ENCODE measurements around the gene CBS. TPM values are rescaled to one million over a fixed set of nuclear protein-coding genes. Genes with fewer than 3 reads are reported as not detected.
"Not testable (repeated sequence)": the region's sequence is repeated elsewhere in the genome, so short reads cannot be mapped to it uniquely, and the experiment has no call there.

The CBS gene
- total and polyA plus RNA-seq, 2 donors (not counting 1 experiment from before 2014, with no cell fraction given): 0.15 to 2.0 TPM

DNA sequence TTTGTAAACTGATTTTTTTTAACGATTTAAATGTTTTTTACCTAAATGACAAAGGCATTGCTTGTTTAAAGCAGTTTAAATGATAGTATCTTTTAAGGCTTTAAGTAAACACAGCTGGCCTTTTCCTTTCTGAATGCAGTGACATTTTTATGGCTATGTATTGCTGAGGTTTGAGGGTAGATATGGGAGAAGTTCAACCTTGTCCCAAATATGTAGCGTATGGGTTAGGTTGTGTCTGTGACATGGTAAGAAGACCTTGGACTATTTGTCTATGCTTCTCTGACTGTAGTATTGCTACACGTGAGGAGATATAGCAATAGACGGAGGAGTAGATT is 68.8 kb downstream of the CBS start:
- Histone ChIP-seq H3K27me3 (replicated peaks in 1 of 4; ENCODE audit: control extremely low read depth in 1 of 4, control insufficient read depth in 3 of 4, insufficient read depth in 4 of 4, low read length in 3 of 4) (no peaks in the 10 kb centered on the region), H3K27ac (ENCODE audit: low read length in 2 of 2) (no peak overlapping the region), H3K36me3 (replicated peaks in 1 of 2; ENCODE audit: control extremely low read depth in 1 of 2, control insufficient read depth in 1 of 2, extremely low read depth in 1 of 2, insufficient read depth in 2 of 2, low read length in 1 of 2) (peaks cover 13 to 28% of the 10 kb centered on the region in 2 experiments), H3K4me2 (replicated peaks; ENCODE audit: low read depth, low read length, poor library complexity, severe bottlenecking) (no peak overlapping the region), H2AFZ (ENCODE audit: insufficient read depth, low read depth, low read length, poor library complexity, severe bottlenecking) (no peak overlapping the region), H3K4me3 (ENCODE audit: control extremely low read depth in 1 of 5, extremely low read depth in 1 of 5, insufficient read depth in 1 of 5, low read depth in 2 of 5, low read length in 4 of 5) (no peak overlapping the region), H3K9ac (ENCODE audit: low read length) (no peak overlapping the region), H3K9me3 (ENCODE audit: control extremely low read depth in 1 of 3, control insufficient read depth in 2 of 3, insufficient read depth in 1 of 3, low read length in 2 of 3) (peaks cover 0 to 10% (median 0%) of the 10 kb centered on the region in 3 donors), H4K20me1 (ENCODE audit: control insufficient read depth, insufficient read depth, low read length, poor library complexity, severe bottlenecking) (no peaks in the 10 kb centered on the region), H3K79me2 (ENCODE audit: control insufficient read depth, insufficient read depth, low read length) (peaks cover 24% of the 10 kb centered on the region), H3K4me1 (ENCODE audit: control insufficient read depth in 2 of 2, insufficient read depth in 2 of 2, low read length in 2 of 2) (no peaks in the 10 kb centered on the region)
- H3K9me3 Mint-ChIP-seq (ENCODE audit: insufficient read depth): no peaks in the 10 kb centered on the region
- no peaks in the 10 kb centered on the region for H3K27me3 Mint-ChIP-seq
- CTCF ChIA-PET: no interaction called here
- POLR2A ChIA-PET: no interaction called here
- no peak overlapping the region for H3K4me3 Mint-ChIP-seq
- WGBS (ENCODE audit: insufficient coverage): 93% methylated on average over 3 of the region's 4 CpGs
- intact Hi-C loops (cut with micrococcal nuclease): no loop called here
- H3K4me1 Mint-ChIP-seq: no peaks in the 10 kb centered on the region
- ATAC-seq (ENCODE audit: low read depth) (no peak), DNase-seq (no peak)
- H3K27ac Mint-ChIP-seq: no peak overlapping the region
- TF ChIP-seq, protein P1, sequence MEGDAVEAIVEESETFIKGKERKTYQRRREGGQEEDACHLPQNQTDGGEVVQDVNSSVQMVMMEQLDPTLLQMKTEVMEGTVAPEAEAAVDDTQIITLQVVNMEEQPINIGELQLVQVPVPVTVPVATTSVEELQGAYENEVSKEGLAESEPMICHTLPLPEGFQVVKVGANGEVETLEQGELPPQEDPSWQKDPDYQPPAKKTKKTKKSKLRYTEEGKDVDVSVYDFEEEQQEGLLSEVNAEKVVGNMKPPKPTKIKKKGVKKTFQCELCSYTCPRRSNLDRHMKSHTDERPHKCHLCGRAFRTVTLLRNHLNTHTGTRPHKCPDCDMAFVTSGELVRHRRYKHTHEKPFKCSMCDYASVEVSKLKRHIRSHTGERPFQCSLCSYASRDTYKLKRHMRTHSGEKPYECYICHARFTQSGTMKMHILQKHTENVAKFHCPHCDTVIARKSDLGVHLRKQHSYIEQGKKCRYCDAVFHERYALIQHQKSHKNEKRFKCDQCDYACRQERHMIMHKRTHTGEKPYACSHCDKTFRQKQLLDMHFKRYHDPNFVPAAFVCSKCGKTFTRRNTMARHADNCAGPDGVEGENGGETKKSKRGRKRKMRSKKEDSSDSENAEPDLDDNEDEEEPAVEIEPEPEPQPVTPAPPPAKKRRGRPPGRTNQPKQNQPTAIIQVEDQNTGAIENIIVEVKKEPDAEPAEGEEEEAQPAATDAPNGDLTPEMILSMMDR (IDR thresholded peaks at IDR 0.05): no peak
- no peak for TF ChIP-seq EZH2 (IDR thresholded peaks at IDR 0.05; ENCODE audit: borderline replicate concordance, insufficient read depth, low read depth, low read length, poor library complexity, severe bottlenecking)

DNA sequence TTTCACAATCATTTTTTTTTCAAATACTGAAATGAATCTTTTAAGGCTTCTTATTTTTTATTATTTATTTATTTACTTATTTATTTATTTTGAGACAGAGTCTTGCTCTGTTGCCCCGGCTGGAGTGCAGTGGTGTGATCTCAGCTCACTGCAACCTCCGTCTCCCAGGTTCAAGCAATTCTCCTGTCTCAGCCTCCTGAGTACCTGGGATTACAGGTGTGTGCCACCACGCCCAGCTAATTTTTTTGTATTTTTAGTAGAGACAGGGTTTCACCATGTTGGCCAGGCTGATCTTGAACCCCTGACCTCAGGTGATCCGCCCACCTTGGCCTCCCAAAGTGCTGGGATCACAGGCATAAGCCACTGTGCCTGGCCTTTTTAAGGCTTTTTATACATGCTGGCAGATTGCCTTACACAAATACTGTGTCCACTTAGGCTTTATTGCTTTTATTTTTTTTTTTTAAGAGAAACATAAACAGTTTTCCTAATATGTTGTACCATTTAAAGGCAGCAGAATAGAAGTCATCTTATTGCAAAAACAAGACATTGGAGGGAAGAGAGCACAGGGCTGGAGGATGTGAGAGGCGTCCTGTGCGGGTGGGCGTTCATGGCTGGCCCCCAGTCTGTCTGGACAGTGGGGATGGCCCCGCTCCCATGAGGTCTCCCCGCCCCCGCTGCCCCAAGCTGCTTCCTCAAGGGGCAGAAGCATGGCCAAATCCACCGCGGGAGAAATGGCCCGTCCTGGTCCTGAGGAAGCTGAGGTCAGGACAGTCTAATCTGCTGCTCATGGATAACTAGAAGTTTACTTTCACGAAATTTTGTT is 69.4 kb downstream of the CBS start:
- H3K4me1 Mint-ChIP-seq; DNase-seq; POLR2A ChIA-PET; CTCF ChIA-PET; H3K27ac ChIP-seq (ENCODE audit: low read length in 2 of 2); intact Hi-C loops (cut with micrococcal nuclease); ATAC-seq (ENCODE audit: low read depth); H3K9ac ChIP-seq (ENCODE audit: low read length); H3K9me3 ChIP-seq (ENCODE audit: control extremely low read depth in 1 of 3, control insufficient read depth in 2 of 3, insufficient read depth in 1 of 3, low read length in 2 of 3); H3K4me3 Mint-ChIP-seq; H3K4me3 ChIP-seq (ENCODE audit: control extremely low read depth in 1 of 5, extremely low read depth in 1 of 5, insufficient read depth in 1 of 5, low read depth in 2 of 5, low read length in 4 of 5); H2AFZ ChIP-seq (ENCODE audit: insufficient read depth, low read depth, low read length, poor library complexity, severe bottlenecking); H3K27me3 Mint-ChIP-seq; H4K20me1 ChIP-seq (ENCODE audit: control insufficient read depth, insufficient read depth, low read length, poor library complexity, severe bottlenecking); H3K9me3 Mint-ChIP-seq (ENCODE audit: insufficient read depth); H3K27ac Mint-ChIP-seq; H3K4me2 ChIP-seq (replicated peaks; ENCODE audit: low read depth, low read length, poor library complexity, severe bottlenecking); H3K4me1 ChIP-seq (ENCODE audit: control insufficient read depth in 2 of 2, insufficient read depth in 2 of 2, low read length in 2 of 2); H3K27me3 ChIP-seq (replicated peaks in 1 of 4; ENCODE audit: control extremely low read depth in 1 of 4, control insufficient read depth in 3 of 4, insufficient read depth in 4 of 4, low read length in 3 of 4): not testable (repeated sequence)
- H3K36me3 ChIP-seq (replicated peaks in 1 of 2; ENCODE audit: control extremely low read depth in 1 of 2, control insufficient read depth in 1 of 2, extremely low read depth in 1 of 2, insufficient read depth in 2 of 2, low read length in 1 of 2): peaks cover 13 to 23% of the 10 kb centered on the region in 2 experiments
- H3K79me2 ChIP-seq (ENCODE audit: control insufficient read depth, insufficient read depth, low read length): peaks cover 26% of the 10 kb centered on the region
- WGBS (ENCODE audit: insufficient coverage): 91% methylated on average over 11 of the region's 14 CpGs
